HL-60 (cell line): ENCODE measurements around the gene IMMP2L.
"Not testable (repeated sequence)": the region's sequence is repeated elsewhere in the genome, so short reads cannot be mapped to it uniquely, and the experiment has no call there.

ENCODE experiments used
- DNase-seq, 2 experiments: peaks; one replicate each; pipeline ENCODE4 v3.0.0-alpha.2; 2010 to 2020; ENCODE audit warnings: low read depth in 1 of 2, low spot score in 1 of 2
- H3K27ac ChIP-seq: fragments of 250-450 bp; sonication (Bioruptor Pico); replicated peaks from 2 replicates; pipeline ENCODE4 v1.5.1; 2020; ENCODE audit warnings: mild to moderate bottlenecking, moderate library complexity
- H3K27me3 ChIP-seq: fragments of 250-450 bp; sonication (Bioruptor Pico); 2 replicates; pipeline ENCODE4 v1.5.1; 2021; ENCODE audit warnings: mild to moderate bottlenecking, moderate library complexity; ENCODE audit not compliant: insufficient read depth, poor library complexity, severe bottlenecking
- H3K4me3 ChIP-seq: replicated peaks from 2 replicates; pipeline ENCODE4 v1.5.1; 2011; ENCODE audit warnings: mild to moderate bottlenecking, control low read depth, low read length; ENCODE audit not compliant: insufficient read depth
- CTCF ChIP-seq: IDR thresholded peaks from one replicate; pipeline ENCODE4 v1.5.1; 2011; ENCODE audit warnings: low read length, control low read depth, inconsistent platforms; ENCODE audit not compliant: insufficient read depth
- GABPA ChIP-seq: IDR thresholded peaks from 2 replicates; pipeline ENCODE4 v1.6.1; 2012; ENCODE audit warnings: low read depth
- POLR2AphosphoS5 ChIP-seq: IDR thresholded peaks from 2 replicates; pipeline ENCODE4 v1.6.1; 2012; ENCODE audit warnings: low read depth
- SPI1 ChIP-seq: IDR thresholded peaks from 2 replicates; pipeline ENCODE4 v1.6.1; 2012; ENCODE audit warnings: low read depth, mild to moderate bottlenecking, borderline replicate concordance
- TF ChIP-seq, protein P1 (sequence below): IDR thresholded peaks from 2 replicates; pipeline ENCODE4 v1.6.1; 2012; ENCODE audit warnings: low read depth; ENCODE audit not compliant: insufficient replicate concordance

IMMP2L gene

GRCh38 chr7:111459757-111460280 lies 102.5 kb downstream of the IMMP2L start:
- DNase-seq, result no peak
- Histone ChIP-seq H3K4me3 (no peak overlapping the region), H3K27ac (no peak overlapping the region), H3K27me3 (no peaks in the 10 kb centered on the region)
- TF ChIP-seq, protein P1, sequence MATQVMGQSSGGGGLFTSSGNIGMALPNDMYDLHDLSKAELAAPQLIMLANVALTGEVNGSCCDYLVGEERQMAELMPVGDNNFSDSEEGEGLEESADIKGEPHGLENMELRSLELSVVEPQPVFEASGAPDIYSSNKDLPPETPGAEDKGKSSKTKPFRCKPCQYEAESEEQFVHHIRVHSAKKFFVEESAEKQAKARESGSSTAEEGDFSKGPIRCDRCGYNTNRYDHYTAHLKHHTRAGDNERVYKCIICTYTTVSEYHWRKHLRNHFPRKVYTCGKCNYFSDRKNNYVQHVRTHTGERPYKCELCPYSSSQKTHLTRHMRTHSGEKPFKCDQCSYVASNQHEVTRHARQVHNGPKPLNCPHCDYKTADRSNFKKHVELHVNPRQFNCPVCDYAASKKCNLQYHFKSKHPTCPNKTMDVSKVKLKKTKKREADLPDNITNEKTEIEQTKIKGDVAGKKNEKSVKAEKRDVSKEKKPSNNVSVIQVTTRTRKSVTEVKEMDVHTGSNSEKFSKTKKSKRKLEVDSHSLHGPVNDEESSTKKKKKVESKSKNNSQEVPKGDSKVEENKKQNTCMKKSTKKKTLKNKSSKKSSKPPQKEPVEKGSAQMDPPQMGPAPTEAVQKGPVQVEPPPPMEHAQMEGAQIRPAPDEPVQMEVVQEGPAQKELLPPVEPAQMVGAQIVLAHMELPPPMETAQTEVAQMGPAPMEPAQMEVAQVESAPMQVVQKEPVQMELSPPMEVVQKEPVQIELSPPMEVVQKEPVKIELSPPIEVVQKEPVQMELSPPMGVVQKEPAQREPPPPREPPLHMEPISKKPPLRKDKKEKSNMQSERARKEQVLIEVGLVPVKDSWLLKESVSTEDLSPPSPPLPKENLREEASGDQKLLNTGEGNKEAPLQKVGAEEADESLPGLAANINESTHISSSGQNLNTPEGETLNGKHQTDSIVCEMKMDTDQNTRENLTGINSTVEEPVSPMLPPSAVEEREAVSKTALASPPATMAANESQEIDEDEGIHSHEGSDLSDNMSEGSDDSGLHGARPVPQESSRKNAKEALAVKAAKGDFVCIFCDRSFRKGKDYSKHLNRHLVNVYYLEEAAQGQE, result no peak
- no peak for TF ChIP-seq CTCF
- no peak for TF ChIP-seq GABPA
- TF ChIP-seq POLR2AphosphoS5, result no peak
- TF ChIP-seq SPI1, result no peak

GRCh38 chr7:111459065-111459756 lies 103.1 kb downstream of the IMMP2L start:
- no peak for DNase-seq
- Histone ChIP-seq H3K27me3 (no peaks in the 10 kb centered on the region), H3K27ac (no peak overlapping the region), H3K4me3 (no peak overlapping the region)
- TF ChIP-seq POLR2AphosphoS5 (no peak), CTCF (no peak), SPI1 (no peak), GABPA (no peak)
- TF ChIP-seq, protein P1, result no peak

- H3K4me3 ChIP-seq, DNase-seq, H3K27ac ChIP-seq, H3K27me3 ChIP-seq: not testable (repeated sequence)
Measured at GRCh38 chr7:111450705-111451104, 111.6 kb downstream of the IMMP2L start.

GRCh38 chr7:111447502-111447901 lies 114.8 kb downstream of the IMMP2L start:
- not testable (repeated sequence) for H3K27me3 ChIP-seq, DNase-seq, H3K4me3 ChIP-seq, H3K27ac ChIP-seq

DNA sequence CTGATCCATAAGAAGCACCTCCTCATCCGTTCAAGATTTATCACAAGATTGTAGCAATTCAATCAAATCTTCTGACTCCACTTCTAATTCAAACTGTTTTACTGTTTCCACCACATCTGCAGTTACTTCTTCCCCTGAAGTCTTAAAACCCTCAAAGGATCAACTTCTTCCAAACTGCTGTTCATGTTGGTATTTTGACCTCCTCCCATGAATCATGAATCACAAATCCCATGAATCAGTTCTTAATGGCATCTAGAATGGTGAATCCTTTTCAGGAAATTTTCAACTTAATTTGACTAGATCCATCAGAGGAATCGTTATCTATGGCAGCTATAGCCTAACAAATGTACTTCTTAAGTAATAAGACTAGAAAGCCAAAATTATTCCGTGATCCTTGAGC lies 122.3 kb downstream of the IMMP2L start:
- no peak overlapping the region for H3K27ac ChIP-seq
- no peaks in the 10 kb centered on the region for H3K27me3 ChIP-seq
- TF ChIP-seq CTCF (no peak), SPI1 (no peak), GABPA (no peak), POLR2AphosphoS5 (no peak)
- TF ChIP-seq, protein P1, result no peak
- no peak for DNase-seq
- no peak overlapping the region for H3K4me3 ChIP-seq
